ENCODE measurements around the gene GASK1A.

DNA sequence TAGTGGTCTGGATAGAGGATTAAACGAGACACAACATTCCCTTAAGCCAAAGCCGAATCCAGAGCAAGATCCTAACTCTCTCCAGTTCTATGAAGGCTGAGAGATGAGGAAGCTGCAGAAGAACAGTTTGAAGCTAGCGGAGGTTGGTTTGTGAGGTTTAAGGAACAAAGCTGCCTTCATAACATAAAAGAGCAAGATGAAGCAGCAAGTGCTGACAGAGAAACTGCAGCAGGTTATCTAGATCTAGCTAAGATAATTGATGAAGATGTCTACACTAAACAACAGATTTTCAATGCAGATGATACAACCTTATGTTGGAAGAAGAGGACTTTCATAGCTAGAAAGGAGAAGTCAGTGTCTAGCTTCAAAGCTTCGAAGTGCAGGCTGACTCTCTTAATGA is 14.8 kb upstream of the GASK1A start:
- TF ChIP-seq RB1 (IDR thresholded peaks at IDR 0.05; ENCODE audit: borderline replicate concordance) (no peak), CTCF (IDR thresholded peaks at IDR 0.05 in 2 of 3, conservative IDR thresholded peaks at IDR 0.05 in 1 of 3; ENCODE audit: control insufficient read depth in 2 of 3, extremely low read depth in 1 of 3, insufficient read depth in 1 of 3, low read depth in 3 of 3, low read length in 3 of 3) (no peak), POLR2AphosphoS5 (IDR thresholded peaks at IDR 0.05; ENCODE audit: low read length) (no peak), EZH2 (IDR thresholded peaks at IDR 0.05; ENCODE audit: borderline replicate concordance, control insufficient read depth, low read depth, low read length) (no peak), SREBF2 (IDR thresholded peaks at IDR 0.05; ENCODE audit: low read length) (no peak), TCF3 (IDR thresholded peaks at IDR 0.05; ENCODE audit: borderline replicate concordance, insufficient read depth, low read depth, low read length) (no peak), TCF7 (IDR thresholded peaks at IDR 0.05; ENCODE audit: borderline replicate concordance) (no peak), NR2C1 (IDR thresholded peaks at IDR 0.05) (no peak), FOS (IDR thresholded peaks at IDR 0.05; ENCODE audit: borderline replicate concordance, extremely low read depth, insufficient read length) (no peak), ETV6 (conservative IDR thresholded peaks at IDR 0.05 in 1 of 2, IDR thresholded peaks at IDR 0.05 in 1 of 2; ENCODE audit: borderline replicate concordance in 1 of 2, low read depth in 1 of 2) (no peak), REST (IDR thresholded peaks at IDR 0.05; ENCODE audit: low read depth, low read length) (no peak), POLR2A (IDR thresholded peaks at IDR 0.05; ENCODE audit: low read depth, low read length) (no peak)

Data from GM12878 (cell line).